ENCODE measurements around the gene FHOD3. TPM values are rescaled to one million over a fixed set of nuclear protein-coding genes. Genes with fewer than 3 reads are reported as not detected.

The FHOD3 gene
- total and polyA plus RNA-seq, 9 of the 15 experiments (the other 6 are each of a cell fraction or from before 2014, with no cell fraction given): 0.11 TPM; not detected in 8

GRCh38 chr18:36301884-36302283 lies 4.4 kb downstream of the FHOD3 start (continued):
- TF ChIP-seq OTX1 (CRISPR knock-in tag; IDR thresholded peaks at IDR 0.05): no peak
- TF ChIP-seq LEF1 (IDR thresholded peaks at IDR 0.05): no peak
- no peak for TF ChIP-seq HSF4 (CRISPR knock-in tag; IDR thresholded peaks at IDR 0.05; ENCODE audit: borderline replicate concordance)
- TF ChIP-seq ZNF830 (CRISPR knock-in tag; IDR thresholded peaks at IDR 0.05): no peak
- no peak for TF ChIP-seq GATAD2A (IDR thresholded peaks at IDR 0.05)
- no peak for TF ChIP-seq ZNF445 (CRISPR knock-in tag; IDR thresholded peaks at IDR 0.05; ENCODE audit: low read depth)
- TF ChIP-seq ATF1 (CRISPR knock-in tag; IDR thresholded peaks at IDR 0.05): no peak
- TF ChIP-seq ATF1 (tag; IDR thresholded peaks at IDR 0.05): no peak
- no peak for TF ChIP-seq KHSRP (IDR thresholded peaks at IDR 0.05)
- TF ChIP-seq, protein P1, sequence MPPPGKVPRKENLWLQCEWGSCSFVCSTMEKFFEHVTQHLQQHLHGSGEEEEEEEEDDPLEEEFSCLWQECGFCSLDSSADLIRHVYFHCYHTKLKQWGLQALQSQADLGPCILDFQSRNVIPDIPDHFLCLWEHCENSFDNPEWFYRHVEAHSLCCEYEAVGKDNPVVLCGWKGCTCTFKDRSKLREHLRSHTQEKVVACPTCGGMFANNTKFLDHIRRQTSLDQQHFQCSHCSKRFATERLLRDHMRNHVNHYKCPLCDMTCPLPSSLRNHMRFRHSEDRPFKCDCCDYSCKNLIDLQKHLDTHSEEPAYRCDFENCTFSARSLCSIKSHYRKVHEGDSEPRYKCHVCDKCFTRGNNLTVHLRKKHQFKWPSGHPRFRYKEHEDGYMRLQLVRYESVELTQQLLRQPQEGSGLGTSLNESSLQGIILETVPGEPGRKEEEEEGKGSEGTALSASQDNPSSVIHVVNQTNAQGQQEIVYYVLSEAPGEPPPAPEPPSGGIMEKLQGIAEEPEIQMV (tag; conservative IDR thresholded peaks at IDR 0.05; ENCODE audit: low read depth): no peak
- no peak for TF ChIP-seq TARDBP (IDR thresholded peaks at IDR 0.05)
- TF ChIP-seq NR4A1 (CRISPR knock-in tag; IDR thresholded peaks at IDR 0.05): no peak
- TF ChIP-seq NR4A1 (tag; IDR thresholded peaks at IDR 0.05): no peak
- TF ChIP-seq ZNF253 (CRISPR knock-in tag; conservative IDR thresholded peaks at IDR 0.05): no peak

DNA sequence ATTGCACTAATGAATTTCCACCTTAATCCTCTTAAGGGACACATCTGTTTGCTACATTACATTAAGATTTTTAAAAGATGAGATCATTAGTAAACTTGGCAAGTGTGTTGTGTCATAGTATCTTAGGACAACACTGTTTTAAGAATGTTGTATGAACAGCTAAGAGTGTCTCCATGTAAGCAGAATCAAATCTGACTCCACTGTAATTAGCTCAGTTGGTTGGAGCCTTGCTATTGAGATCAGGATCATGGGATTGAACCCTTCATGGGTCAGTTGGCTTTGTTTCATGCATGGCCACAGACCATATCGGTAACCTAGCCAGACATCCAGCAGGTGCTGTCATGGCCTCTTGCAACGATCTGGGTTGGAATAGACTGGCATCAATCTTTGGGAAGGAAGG lies 5.2 kb downstream of the FHOD3 start:
- WGBS (ENCODE audit: insufficient coverage, low coverage, missing lambda C conversion rate): 0% methylated on average over 2 of the region's 2 CpGs
- intact Hi-C loops (cut with micrococcal nuclease) (no loop called here), in situ Hi-C loops (cut with MboI) (no loop called here)
- peaks cover 2% of the 10 kb centered on the region; the same call in 1 of the 2 replicates for H4K20me1 ChIP-seq (replicated peaks; ENCODE audit: control insufficient read depth, insufficient read depth, low read length)
- no TSS peak for BruUV-seq (replicated peaks)
- H3K9me1 ChIP-seq (ENCODE audit: control insufficient read depth, insufficient read depth, low read length): no peaks in the 10 kb centered on the region
- H3K79me2 ChIP-seq (ENCODE audit: control insufficient read depth, insufficient read depth, low read length): no peaks in the 10 kb centered on the region
- POLR2A ChIA-PET: no interaction called here
- H3K4me2 ChIP-seq (ENCODE audit: insufficient read depth, low read length): no peak overlapping the region
- no peak overlapping the region for H3K4me3 ChIP-seq
- H3K4me1 ChIP-seq (replicated peaks in 1 of 2; ENCODE audit: control insufficient read depth in 2 of 2, insufficient read depth in 2 of 2, low read length in 2 of 2): peaks cover 0 to 8% of the 10 kb centered on the region in 2 experiments; a peak in 2 of 5 replicates
- H3K9me3 ChIP-seq (replicated peaks; ENCODE audit: control insufficient read depth, insufficient read depth, low read depth, low read length): no peaks in the 10 kb centered on the region
- CTCF ChIA-PET (ENCODE audit: low intra/inter-chr PET ratio): no interaction called here
- DNase-seq (ENCODE audit: extremely low read depth in 1 of 4, low spot score in 3 of 4) (no peak), ATAC-seq (no peak), FAIRE-seq (no peak)
- H3K9ac ChIP-seq (ENCODE audit: insufficient read depth in 1 of 2, low read depth in 2 of 2, low read length in 2 of 2): no peak overlapping the region
- H3K27ac ChIP-seq (ENCODE audit: extremely low read depth, low read depth, low read length): no peak overlapping the region
- H2AFZ ChIP-seq (ENCODE audit: low read depth, low read length): no peak overlapping the region
- H3K27me3 ChIP-seq (ENCODE audit: control insufficient read depth in 2 of 2, insufficient read depth in 2 of 2, low read length in 2 of 2): peaks cover 15 to 20% of the 10 kb centered on the region in 2 experiments
- H3K36me3 ChIP-seq (ENCODE audit: control insufficient read depth, insufficient read depth, low read length): no peaks in the 10 kb centered on the region
- TF ChIP-seq MAFF (IDR thresholded peaks at IDR 0.05; ENCODE audit: low read length): no peak
- TF ChIP-seq, protein P2, sequence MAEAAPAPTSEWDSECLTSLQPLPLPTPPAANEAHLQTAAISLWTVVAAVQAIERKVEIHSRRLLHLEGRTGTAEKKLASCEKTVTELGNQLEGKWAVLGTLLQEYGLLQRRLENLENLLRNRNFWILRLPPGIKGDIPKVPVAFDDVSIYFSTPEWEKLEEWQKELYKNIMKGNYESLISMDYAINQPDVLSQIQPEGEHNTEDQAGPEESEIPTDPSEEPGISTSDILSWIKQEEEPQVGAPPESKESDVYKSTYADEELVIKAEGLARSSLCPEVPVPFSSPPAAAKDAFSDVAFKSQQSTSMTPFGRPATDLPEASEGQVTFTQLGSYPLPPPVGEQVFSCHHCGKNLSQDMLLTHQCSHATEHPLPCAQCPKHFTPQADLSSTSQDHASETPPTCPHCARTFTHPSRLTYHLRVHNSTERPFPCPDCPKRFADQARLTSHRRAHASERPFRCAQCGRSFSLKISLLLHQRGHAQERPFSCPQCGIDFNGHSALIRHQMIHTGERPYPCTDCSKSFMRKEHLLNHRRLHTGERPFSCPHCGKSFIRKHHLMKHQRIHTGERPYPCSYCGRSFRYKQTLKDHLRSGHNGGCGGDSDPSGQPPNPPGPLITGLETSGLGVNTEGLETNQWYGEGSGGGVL (CRISPR knock-in tag; IDR thresholded peaks at IDR 0.05): no peak
- no peak for TF ChIP-seq NFE2 (IDR thresholded peaks at IDR 0.05; ENCODE audit: low read depth)
- TF ChIP-seq YY1 (IDR thresholded peaks at IDR 0.05; ENCODE audit: borderline replicate concordance in 1 of 3, control insufficient read depth in 1 of 3, extremely low read depth in 1 of 3, insufficient read depth in 3 of 3, insufficient read length in 1 of 3, insufficient replicate concordance in 2 of 3, low read depth in 1 of 3, low read length in 2 of 3): no peak
- TF ChIP-seq DDX20 (tag; IDR thresholded peaks at IDR 0.05; ENCODE audit: low read depth): no peak
- TF ChIP-seq BRD9 (IDR thresholded peaks at IDR 0.05; ENCODE audit: low read depth, partially characterized antibody): no peak
- TF ChIP-seq ZNF253 (CRISPR knock-in tag; conservative IDR thresholded peaks at IDR 0.05): no peak
- TF ChIP-seq, protein P3, sequence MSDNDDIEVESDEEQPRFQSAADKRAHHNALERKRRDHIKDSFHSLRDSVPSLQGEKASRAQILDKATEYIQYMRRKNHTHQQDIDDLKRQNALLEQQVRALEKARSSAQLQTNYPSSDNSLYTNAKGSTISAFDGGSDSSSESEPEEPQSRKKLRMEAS (CRISPR knock-in tag; IDR thresholded peaks at IDR 0.05): no peak
- TF ChIP-seq RBM15 (IDR thresholded peaks at IDR 0.05; ENCODE audit: insufficient read depth, low read length): no peak

Measured in K562 (cell line).